Suprapubic skin (tissue), 3 donors: ENCODE results near the gene PFKFB2.

ENCODE experiments used
- EP300 ChIP-seq: sonication (generic); formaldehyde crosslinking; IDR thresholded peaks from one replicate; pipeline ENCODE4 v1.6.1; 2017; ENCODE audit warnings: antibody characterized with exemption
- POLR2A ChIP-seq, 2 donors: fragments of 450-650 bp; IDR thresholded peaks; one replicate each; pipeline ENCODE4 v1.6.1; 2017; ENCODE audit warnings: antibody characterized with exemption in 2 of 2, mild to moderate bottlenecking in 2 of 2, moderate library complexity in 2 of 2
- TF ChIP-seq, protein P1 (sequence below), 2 donors: fragments of 200-600 bp in 1 of 2; fragments of 450-650 bp in 1 of 2; sonication (generic) in 1 of 2; IDR thresholded peaks; one replicate each; pipeline ENCODE4 v1.5.1; 2016 to 2019; ENCODE audit warnings: antibody characterized with exemption in 2 of 2, mild to moderate bottlenecking in 1 of 2, moderate library complexity in 1 of 2

DNA sequence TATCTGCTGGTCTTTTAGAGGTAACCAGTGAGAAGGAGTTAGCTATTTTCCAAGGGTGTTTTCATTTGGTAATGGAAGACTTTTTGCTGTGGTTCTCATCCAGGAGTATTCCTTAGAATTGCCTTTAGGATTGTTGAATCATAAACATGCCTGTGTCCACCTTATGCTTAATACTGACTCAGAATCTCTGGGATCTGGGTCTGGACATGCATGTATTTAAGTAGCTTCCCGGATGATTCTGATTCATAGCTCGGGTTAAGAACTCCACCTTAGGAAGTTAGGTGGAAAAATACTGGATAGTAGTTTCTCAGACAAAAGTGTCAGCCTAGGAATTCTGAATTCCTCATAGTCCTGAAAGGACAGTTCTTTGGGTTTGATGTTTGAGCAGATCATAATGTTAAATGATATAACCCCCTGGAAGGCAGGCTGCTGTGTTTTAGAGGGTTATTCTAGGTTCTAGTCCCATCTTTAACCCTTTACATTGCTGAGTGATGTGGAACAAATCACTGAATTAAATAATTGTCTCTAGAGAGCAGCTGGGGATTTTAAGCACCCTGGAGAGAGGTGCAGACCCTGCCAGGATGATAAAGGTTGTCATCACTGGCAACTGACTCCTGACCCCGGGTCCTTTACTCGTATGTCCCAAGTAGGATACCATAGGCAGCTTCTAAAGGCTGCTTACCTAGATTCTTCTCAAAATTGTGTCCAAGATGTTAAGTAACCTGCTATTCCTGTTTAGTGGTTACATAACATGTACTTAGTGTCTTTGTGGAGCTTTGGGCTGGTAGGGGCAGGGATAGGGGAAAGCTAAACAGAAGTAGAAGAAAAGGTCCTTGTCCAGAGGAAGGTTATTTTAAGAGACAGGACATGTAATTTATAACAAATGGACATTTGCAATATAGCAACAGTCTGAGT, 21.1 kb downstream of the PFKFB2 start:
- TF ChIP-seq, protein P1, sequence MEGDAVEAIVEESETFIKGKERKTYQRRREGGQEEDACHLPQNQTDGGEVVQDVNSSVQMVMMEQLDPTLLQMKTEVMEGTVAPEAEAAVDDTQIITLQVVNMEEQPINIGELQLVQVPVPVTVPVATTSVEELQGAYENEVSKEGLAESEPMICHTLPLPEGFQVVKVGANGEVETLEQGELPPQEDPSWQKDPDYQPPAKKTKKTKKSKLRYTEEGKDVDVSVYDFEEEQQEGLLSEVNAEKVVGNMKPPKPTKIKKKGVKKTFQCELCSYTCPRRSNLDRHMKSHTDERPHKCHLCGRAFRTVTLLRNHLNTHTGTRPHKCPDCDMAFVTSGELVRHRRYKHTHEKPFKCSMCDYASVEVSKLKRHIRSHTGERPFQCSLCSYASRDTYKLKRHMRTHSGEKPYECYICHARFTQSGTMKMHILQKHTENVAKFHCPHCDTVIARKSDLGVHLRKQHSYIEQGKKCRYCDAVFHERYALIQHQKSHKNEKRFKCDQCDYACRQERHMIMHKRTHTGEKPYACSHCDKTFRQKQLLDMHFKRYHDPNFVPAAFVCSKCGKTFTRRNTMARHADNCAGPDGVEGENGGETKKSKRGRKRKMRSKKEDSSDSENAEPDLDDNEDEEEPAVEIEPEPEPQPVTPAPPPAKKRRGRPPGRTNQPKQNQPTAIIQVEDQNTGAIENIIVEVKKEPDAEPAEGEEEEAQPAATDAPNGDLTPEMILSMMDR (IDR thresholded peaks at IDR 0.05) = no peak
- TF ChIP-seq EP300 = no peak
- no peak for TF ChIP-seq POLR2A (IDR thresholded peaks at IDR 0.05)
